Measurements from ENCODE around the gene RALBP1.
"Not testable (repeated sequence)": the region's sequence is repeated elsewhere in the genome, so short reads cannot be mapped to it uniquely, and the experiment has no call there.

The RALBP1 gene

DNA sequence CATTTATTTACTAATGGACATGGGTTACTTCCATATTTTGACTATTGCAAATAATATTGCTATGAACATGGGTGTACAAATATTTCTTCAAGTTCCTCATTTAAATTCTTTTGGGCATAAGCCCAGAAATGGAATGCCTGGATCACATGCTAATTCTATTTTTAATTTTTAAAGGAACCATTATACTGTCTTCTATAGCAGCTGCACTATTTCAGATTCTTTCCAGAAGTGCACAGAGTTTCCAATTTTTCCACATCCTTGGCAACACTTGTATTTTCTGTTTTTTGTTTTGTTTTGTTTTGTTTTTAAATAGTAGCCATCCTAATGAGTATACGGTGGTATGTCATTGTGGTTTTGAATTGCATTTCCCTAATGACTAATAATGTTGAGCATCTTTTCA, 8.5 kb upstream of the RALBP1 start:
- Histone ChIP-seq H3K4me3 (replicated peaks; ENCODE audit: low read depth, low read length) (no peak overlapping the region), H3K27me3 (replicated peaks; ENCODE audit: control insufficient read depth, insufficient read depth, low read length) (no peaks in the 10 kb centered on the region), H3K36me3 (ENCODE audit: control insufficient read depth, insufficient read depth, low read length) (no peaks in the 10 kb centered on the region)
- DNase-seq (ENCODE audit: extremely low read depth, insufficient read length): no peak
- TF ChIP-seq, protein P1, sequence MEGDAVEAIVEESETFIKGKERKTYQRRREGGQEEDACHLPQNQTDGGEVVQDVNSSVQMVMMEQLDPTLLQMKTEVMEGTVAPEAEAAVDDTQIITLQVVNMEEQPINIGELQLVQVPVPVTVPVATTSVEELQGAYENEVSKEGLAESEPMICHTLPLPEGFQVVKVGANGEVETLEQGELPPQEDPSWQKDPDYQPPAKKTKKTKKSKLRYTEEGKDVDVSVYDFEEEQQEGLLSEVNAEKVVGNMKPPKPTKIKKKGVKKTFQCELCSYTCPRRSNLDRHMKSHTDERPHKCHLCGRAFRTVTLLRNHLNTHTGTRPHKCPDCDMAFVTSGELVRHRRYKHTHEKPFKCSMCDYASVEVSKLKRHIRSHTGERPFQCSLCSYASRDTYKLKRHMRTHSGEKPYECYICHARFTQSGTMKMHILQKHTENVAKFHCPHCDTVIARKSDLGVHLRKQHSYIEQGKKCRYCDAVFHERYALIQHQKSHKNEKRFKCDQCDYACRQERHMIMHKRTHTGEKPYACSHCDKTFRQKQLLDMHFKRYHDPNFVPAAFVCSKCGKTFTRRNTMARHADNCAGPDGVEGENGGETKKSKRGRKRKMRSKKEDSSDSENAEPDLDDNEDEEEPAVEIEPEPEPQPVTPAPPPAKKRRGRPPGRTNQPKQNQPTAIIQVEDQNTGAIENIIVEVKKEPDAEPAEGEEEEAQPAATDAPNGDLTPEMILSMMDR (IDR thresholded peaks at IDR 0.05; ENCODE audit: insufficient read depth, low read length, poor library complexity, severe bottlenecking): no peak

DNA sequence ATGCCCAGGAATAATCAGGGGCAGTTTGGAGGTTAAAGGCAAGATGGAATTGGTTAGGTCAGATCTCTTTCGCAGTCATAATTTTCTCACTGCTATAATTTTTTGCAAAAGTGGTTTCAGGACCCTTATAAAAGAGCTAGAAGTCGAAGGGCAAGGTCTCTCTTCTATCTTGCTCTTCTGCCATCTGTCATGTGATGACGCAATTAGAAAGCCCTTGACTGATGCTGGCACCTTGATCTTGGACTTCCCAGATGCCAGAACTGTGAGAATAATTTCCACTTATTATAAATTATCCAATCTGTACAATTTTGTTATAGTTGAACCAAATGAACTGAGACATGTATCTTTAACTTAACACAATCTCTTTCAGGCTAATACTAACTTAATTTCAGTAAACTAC, 6.3 kb upstream of the RALBP1 start:
- no peak for DNase-seq (ENCODE audit: extremely low read depth, insufficient read length)
- no peaks in the 10 kb centered on the region for H3K27me3 ChIP-seq (replicated peaks; ENCODE audit: control insufficient read depth, insufficient read depth, low read length)
- no peaks in the 10 kb centered on the region for H3K36me3 ChIP-seq (ENCODE audit: control insufficient read depth, insufficient read depth, low read length)
- TF ChIP-seq, protein P1 (IDR thresholded peaks at IDR 0.05; ENCODE audit: insufficient read depth, low read length, poor library complexity, severe bottlenecking): no peak
- H3K4me3 ChIP-seq (replicated peaks; ENCODE audit: low read depth, low read length): no peak overlapping the region

DNA sequence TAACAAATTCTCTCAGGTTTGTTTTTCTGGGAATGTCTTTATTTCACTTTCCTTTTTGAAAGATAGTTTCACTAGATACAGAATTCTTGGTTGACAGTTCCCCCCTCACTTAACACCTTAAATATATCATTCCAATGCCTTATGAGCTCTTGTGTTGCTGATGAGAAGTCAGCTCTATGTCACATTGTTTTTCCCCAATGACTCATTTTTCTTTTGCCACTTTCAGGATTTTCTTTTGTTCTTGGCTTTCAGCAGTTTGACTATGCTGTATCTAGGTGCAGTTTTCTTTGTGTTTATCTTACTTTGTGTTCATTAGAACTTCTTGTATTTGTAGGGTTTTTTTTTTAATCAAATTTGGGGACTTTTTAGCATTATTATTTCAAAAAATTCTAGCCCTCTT, 5.6 kb upstream of the RALBP1 start:
- Histone ChIP-seq H3K36me3 (ENCODE audit: control insufficient read depth, insufficient read depth, low read length) (no peaks in the 10 kb centered on the region), H3K27me3 (replicated peaks; ENCODE audit: control insufficient read depth, insufficient read depth, low read length) (no peaks in the 10 kb centered on the region), H3K4me3 (replicated peaks; ENCODE audit: low read depth, low read length) (no peak overlapping the region)
- TF ChIP-seq, protein P1 (IDR thresholded peaks at IDR 0.05; ENCODE audit: insufficient read depth, low read length, poor library complexity, severe bottlenecking): no peak
- no peak for DNase-seq (ENCODE audit: extremely low read depth, insufficient read length)

DNA sequence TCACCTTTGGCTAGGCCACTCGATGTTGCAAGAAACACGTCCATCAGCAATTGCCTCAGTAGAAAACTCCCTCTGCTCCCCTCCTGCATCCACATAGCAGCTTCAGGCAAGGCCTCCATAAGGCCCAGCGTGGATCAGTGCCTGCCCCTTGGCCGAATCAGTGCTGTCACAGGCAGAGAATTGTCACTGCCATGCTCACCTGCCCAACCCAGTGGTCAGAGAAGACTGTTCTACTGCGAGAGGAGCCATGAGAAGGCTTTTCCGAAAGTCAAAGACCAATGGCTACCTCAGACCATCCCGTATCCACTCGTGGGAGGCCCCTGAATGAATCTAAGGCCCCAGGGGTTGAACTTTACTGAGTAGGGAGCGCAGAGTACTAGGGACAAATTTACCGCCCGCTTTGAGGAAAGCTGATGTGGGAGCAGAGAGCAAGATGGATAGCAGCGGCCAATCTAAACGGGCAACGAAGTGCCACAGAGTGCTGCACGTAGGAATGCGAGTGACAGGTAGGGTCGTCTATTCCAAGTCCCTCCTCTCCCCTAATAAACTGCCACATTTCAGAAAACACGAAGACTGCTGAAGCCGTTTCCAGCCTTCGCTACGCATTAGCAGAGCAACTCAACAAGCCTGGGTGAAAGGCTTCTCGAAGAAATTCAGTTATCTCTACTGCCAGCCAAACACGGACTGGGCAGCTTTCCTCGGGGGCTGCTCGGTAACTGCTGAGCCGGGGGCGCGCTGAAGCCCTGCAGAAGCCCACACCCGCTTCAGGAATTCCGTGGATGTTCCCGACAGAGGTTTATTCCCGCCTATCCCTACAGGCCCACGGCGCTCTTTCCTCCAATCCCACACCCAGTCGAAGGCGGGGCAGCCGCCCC, 968 bp upstream of the RALBP1 start:
- DNase-seq (ENCODE audit: extremely low read depth, insufficient read length): no peak
- TF ChIP-seq, protein P1 (IDR thresholded peaks at IDR 0.05; ENCODE audit: insufficient read depth, low read length, poor library complexity, severe bottlenecking): no peak
- Histone ChIP-seq H3K36me3 (ENCODE audit: control insufficient read depth, insufficient read depth, low read length) (peaks cover 1% of the 10 kb centered on the region; the same call in 1 of the 2 replicates), H3K4me3 (replicated peaks; ENCODE audit: low read depth, low read length) (peak overlapping the region; percentile 92), H3K27me3 (replicated peaks; ENCODE audit: control insufficient read depth, insufficient read depth, low read length) (no peaks in the 10 kb centered on the region)

DNA sequence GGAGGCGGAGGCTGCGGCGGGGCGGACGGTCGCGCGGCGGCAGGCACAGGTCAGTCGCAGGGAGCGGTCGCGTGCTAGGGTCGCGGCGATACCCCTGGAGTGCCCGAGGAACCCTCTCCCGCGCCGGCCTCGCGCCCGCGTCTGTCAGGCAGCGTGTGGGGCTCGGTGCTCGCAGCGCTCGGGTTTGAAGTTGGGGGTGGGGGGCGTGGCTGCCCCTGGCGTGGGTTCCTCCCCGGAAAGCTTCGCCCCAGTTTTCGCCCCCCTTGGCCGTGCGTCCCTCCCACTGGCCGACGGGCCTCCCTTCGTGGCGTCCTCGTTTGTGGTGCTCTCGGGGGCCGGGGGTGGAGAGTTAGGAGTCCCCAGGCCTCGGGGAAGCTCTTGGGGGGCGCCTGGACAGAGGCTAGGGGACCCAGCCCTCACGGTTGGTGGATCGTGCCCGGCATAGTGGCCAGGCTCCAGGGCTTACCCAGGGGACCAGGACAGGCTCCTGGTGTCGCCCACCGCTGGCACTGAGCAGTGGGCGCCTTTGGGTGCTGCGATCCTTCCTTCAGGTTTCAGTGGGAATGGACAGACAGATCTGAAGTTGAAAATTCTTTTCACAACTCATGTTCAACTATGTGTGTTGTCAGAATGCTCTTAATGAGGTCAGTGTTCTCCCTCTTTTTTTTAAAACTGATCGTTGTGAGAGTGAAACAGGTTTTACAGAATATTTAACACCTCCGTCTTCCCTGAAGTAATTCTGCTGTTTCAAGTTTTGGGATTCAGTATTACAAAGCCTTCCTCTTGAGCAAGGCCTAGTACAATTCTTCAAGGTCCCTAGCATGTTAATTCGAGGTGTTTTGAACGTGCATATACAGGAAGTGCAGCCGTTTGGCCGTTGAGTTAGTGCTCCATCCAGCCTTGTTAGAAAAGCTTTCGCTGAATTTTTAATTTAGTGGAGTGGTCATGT, 604 bp downstream of the RALBP1 start:
- H3K36me3 ChIP-seq (ENCODE audit: control insufficient read depth, insufficient read depth, low read length): peaks cover 1% of the 10 kb centered on the region
- H3K27me3 ChIP-seq (replicated peaks; ENCODE audit: control insufficient read depth, insufficient read depth, low read length): no peaks in the 10 kb centered on the region
- H3K4me3 ChIP-seq (replicated peaks; ENCODE audit: low read depth, low read length): peak overlapping the region; percentile 92
- DNase-seq (ENCODE audit: extremely low read depth, insufficient read length): no peak
- TF ChIP-seq, protein P1 (IDR thresholded peaks at IDR 0.05; ENCODE audit: insufficient read depth, low read length, poor library complexity, severe bottlenecking): no peak

DNA sequence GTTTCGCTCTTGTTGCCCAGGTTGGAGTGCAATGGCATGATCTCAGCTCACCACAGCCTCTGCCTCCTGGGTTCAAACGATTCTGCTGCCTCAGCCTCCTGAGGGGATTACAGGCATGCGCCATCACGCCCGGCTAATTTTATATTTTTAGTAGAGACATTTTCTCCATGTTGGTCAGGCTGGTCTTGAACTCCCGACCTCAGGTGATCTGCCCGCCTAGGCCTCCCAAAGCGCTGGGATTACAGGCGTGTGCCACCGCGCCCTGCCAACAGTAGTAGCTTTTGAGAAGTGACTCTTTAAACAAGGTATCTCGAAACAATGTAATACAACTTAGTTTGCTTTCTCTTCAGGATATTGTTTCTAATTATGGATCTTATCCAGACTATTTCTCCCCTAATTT, 1.6 kb downstream of the RALBP1 start:
- H3K36me3 ChIP-seq (ENCODE audit: control insufficient read depth, insufficient read depth, low read length): not testable (repeated sequence)
- H3K4me3 ChIP-seq (replicated peaks; ENCODE audit: low read depth, low read length): peak overlapping the region; percentile 92

More for the DNA sequence above, 1.6 kb downstream of the RALBP1 start:
- not testable (repeated sequence) for DNase-seq (ENCODE audit: extremely low read depth, insufficient read length); H3K27me3 ChIP-seq (replicated peaks; ENCODE audit: control insufficient read depth, insufficient read depth, low read length)
